H9 (cell line): Measurements from ENCODE around the gene SIGLEC12. TPM values are rescaled to one million over a fixed set of nuclear protein-coding genes. Genes with fewer than 3 reads are reported as not detected.

Experiments
- DNase-seq: peaks from one replicate; pipeline ENCODE4 v3.0.0-alpha.2; 2017
- H2AFZ ChIP-seq: one replicate; pipeline ENCODE4 v1.6.1; 2013; ENCODE audit warnings: mild to moderate bottlenecking, low read length, control low read depth, moderate library complexity
- H2AK5ac ChIP-seq: 2 replicates; pipeline ENCODE4 v1.6.1; 2013; ENCODE audit warnings: low read length, control low read depth, mixed read lengths; ENCODE audit not compliant: insufficient read length
- H2BK120ac ChIP-seq: one replicate; pipeline ENCODE4 v1.6.1; 2013; ENCODE audit warnings: low read depth, mild to moderate bottlenecking, low read length, control low read depth, inconsistent platforms; ENCODE audit not compliant: poor library complexity, severe bottlenecking
- H2BK12ac ChIP-seq: 2 replicates; pipeline ENCODE4 v1.6.1; 2013; ENCODE audit warnings: low read length, control low read depth, mixed read lengths, low read depth; ENCODE audit not compliant: insufficient read length
- H2BK15ac ChIP-seq: 2 replicates; pipeline ENCODE4 v1.6.1; 2013; ENCODE audit warnings: low read depth, low read length, control low read depth
- H2BK20ac ChIP-seq: one replicate; pipeline ENCODE4 v1.6.1; 2013; ENCODE audit warnings: low read depth, mild to moderate bottlenecking, low read length, control low read depth, inconsistent platforms; ENCODE audit not compliant: poor library complexity, severe bottlenecking
- H2BK5ac ChIP-seq: 2 replicates; pipeline ENCODE4 v1.6.1; 2013; ENCODE audit warnings: low read length, control low read depth, mixed read lengths; ENCODE audit not compliant: insufficient read length
- H3K14ac ChIP-seq: 2 replicates; pipeline ENCODE4 v1.6.1; 2013; ENCODE audit warnings: low read length, control low read depth; ENCODE audit not compliant: insufficient read depth
- H3K18ac ChIP-seq: 2 replicates; pipeline ENCODE4 v1.6.1; 2013; ENCODE audit warnings: low read depth, mild to moderate bottlenecking, mixed read lengths, low read length, control low read depth; ENCODE audit not compliant: insufficient read length
- H3K23ac ChIP-seq: 2 replicates; pipeline ENCODE4 v1.6.1; 2013; ENCODE audit warnings: low read length, control low read depth, mixed read lengths, low read depth; ENCODE audit not compliant: insufficient read length
- H3K23me2 ChIP-seq: 2 replicates; pipeline ENCODE4 v1.6.1; 2013; ENCODE audit warnings: low read depth, mild to moderate bottlenecking, mixed read lengths, low read length, control low read depth; ENCODE audit not compliant: insufficient read length, poor library complexity, severe bottlenecking
- H3K27ac ChIP-seq: 2 replicates; pipeline ENCODE4 v1.5.1; 2013; ENCODE audit warnings: low read length, control low read depth, mixed read lengths, low read depth; ENCODE audit not compliant: insufficient read length
- H3K27me3 ChIP-seq: 2 replicates; pipeline ENCODE4 v1.6.1; 2013; ENCODE audit warnings: low read length, control low read depth, inconsistent platforms; ENCODE audit not compliant: insufficient read depth
- H3K4ac ChIP-seq: 2 replicates; pipeline ENCODE4 v1.6.1; 2013; ENCODE audit warnings: low read depth, mild to moderate bottlenecking, control low read depth, inconsistent platforms, low read length, moderate library complexity
- H3K4me1 ChIP-seq: 2 replicates; pipeline ENCODE4 v1.6.1; 2013; ENCODE audit warnings: low read length, control low read depth, inconsistent platforms; ENCODE audit not compliant: insufficient read depth
- H3K4me2 ChIP-seq: 2 replicates; pipeline ENCODE4 v1.6.1; 2013; ENCODE audit warnings: low read length, control low read depth, mixed read lengths; ENCODE audit not compliant: insufficient read length, insufficient read depth
- H3K56ac ChIP-seq: 2 replicates; pipeline ENCODE4 v1.6.1; 2013; ENCODE audit warnings: low read depth, mild to moderate bottlenecking, mixed read lengths, low read length, control low read depth; ENCODE audit not compliant: insufficient read length
- H3K79me1 ChIP-seq: 2 replicates; pipeline ENCODE4 v1.6.1; 2013; ENCODE audit warnings: low read depth, mild to moderate bottlenecking, moderate library complexity, low read length, control low read depth, inconsistent platforms; ENCODE audit not compliant: insufficient read depth, poor library complexity, severe bottlenecking
- H3K79me2 ChIP-seq: 2 replicates; pipeline ENCODE4 v1.6.1; 2013; ENCODE audit warnings: low read length, control low read depth, inconsistent platforms; ENCODE audit not compliant: insufficient read depth
- H3K9ac ChIP-seq: 2 replicates; pipeline ENCODE4 v1.6.1; 2013; ENCODE audit warnings: low read length, control low read depth, mixed read lengths; ENCODE audit not compliant: insufficient read length; ENCODE audit errors: extremely low read depth
- H3K9me3 ChIP-seq: one replicate; pipeline ENCODE4 v1.6.1; 2013; ENCODE audit warnings: low read depth, low read length, inconsistent platforms; ENCODE audit not compliant: control insufficient read depth
- H3T11ph ChIP-seq: one replicate; pipeline ENCODE4 v1.6.1; 2013; ENCODE audit warnings: mild to moderate bottlenecking, low read length, control low read depth, inconsistent platforms
- H4K20me1 ChIP-seq: one replicate; pipeline ENCODE4 v1.6.1; 2013; ENCODE audit not compliant: control insufficient read depth, insufficient read length, insufficient read depth
- H4K5ac ChIP-seq: 2 replicates; pipeline ENCODE4 v1.6.1; 2013; ENCODE audit warnings: low read depth, mild to moderate bottlenecking, mixed read lengths, low read length, control low read depth; ENCODE audit not compliant: insufficient read length
- H4K8ac ChIP-seq: replicated peaks from 2 replicates; pipeline ENCODE4 v1.6.1; 2013; ENCODE audit warnings: low read length, control low read depth, mixed read lengths, low read depth; ENCODE audit not compliant: insufficient read length
- H4K91ac ChIP-seq: 2 replicates; pipeline ENCODE4 v1.6.1; 2013; ENCODE audit warnings: low read depth, mild to moderate bottlenecking, moderate library complexity, mixed read lengths, low read length, control low read depth; ENCODE audit not compliant: insufficient read length
- H3K27ac Mint-ChIP-seq, 3 experiments: 2 replicates in 2 of 3; 3 replicates in 1 of 3; pipeline ENCODE4 v1.8.0; 2020 to 2021; ENCODE audit warnings: mixed read lengths in 3 of 3, mild to moderate bottlenecking in 1 of 3, moderate library complexity in 1 of 3
- H3K27me3 Mint-ChIP-seq: 2 replicates; pipeline ENCODE4 v1.8.0; 2021; ENCODE audit warnings: low read depth, mild to moderate bottlenecking, moderate library complexity, mixed read lengths
- H3K36me3 Mint-ChIP-seq, 3 experiments: 2 replicates in 2 of 3; 3 replicates in 1 of 3; pipeline ENCODE4 v1.8.0; 2020 to 2021; ENCODE audit warnings: low read depth in 3 of 3, mixed read lengths in 3 of 3; ENCODE audit not compliant: insufficient read depth in 1 of 3
- H3K4me1 Mint-ChIP-seq, 2 experiments: 2 replicates each; pipeline ENCODE4 v1.8.0; 2020; ENCODE audit warnings: mixed read lengths in 2 of 2
- H3K4me3 Mint-ChIP-seq, 2 experiments: 2 replicates in 1 of 2; 3 replicates in 1 of 2; pipeline ENCODE4 v1.8.0; 2020 to 2021; ENCODE audit warnings: mild to moderate bottlenecking in 2 of 2, mixed read lengths in 2 of 2, moderate library complexity in 1 of 2
- H3K9me3 Mint-ChIP-seq, 2 experiments: 2 replicates in 1 of 2; 3 replicates in 1 of 2; pipeline ENCODE4 v1.8.0; 2020; ENCODE audit warnings: mild to moderate bottlenecking in 2 of 2, mixed read lengths in 2 of 2, moderate library complexity in 1 of 2
- WGBS: extraction: QIAGEN DNeasy Blood & Tissue Kit; methylation state at CpG from one replicate; pipeline ENCODE4 v1.1.7; 2013; ENCODE audit warnings: missing lambda C conversion rate, low lambda C conversion rate, mixed read lengths; ENCODE audit not compliant: insufficient read length; ENCODE audit errors: extremely low coverage; 5-methylcytosine and 5-hydroxymethylcytosine counted together
- total RNA-seq: library from RNA; stranded (reverse); gene quantifications from 2 replicates; pipeline ENCODE4 v1.2.1, GENCODE V29; 2021
- TF ChIP-seq, protein P1 (sequence below): fragments of 200-600 bp; sonication (generic); conservative IDR thresholded peaks from 3 replicates; pipeline ENCODE4 v1.8.0; 2021; ENCODE audit warnings: antibody characterized with exemption, mild to moderate bottlenecking

SIGLEC12 gene
- total RNA-seq, 1 experiment from 2014 or later = not detected

DNA sequence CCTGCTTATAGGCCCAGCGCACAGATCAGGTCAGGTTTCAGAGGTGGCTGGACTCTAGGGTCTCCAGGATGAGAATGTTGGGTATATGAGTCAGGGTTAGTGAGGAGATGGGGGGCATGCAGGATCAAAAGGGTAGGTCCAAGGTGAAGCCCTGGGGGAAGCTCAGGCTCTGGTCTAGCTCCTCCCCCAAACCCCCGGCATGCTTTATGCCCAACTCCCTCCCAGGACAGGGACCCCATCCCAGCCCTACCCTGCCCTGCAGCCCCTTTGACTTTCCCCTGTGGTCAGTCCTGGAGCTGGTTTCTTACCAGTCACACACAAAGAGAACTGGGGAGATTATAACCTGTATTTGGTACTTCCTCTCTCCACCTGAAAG is 33.1 kb downstream of the SIGLEC12 start:
- no CpG with 5 or more reads among the region's 2 CpGs for WGBS

More for the DNA sequence above, 33.1 kb downstream of the SIGLEC12 start:
- Histone ChIP-seq H3K9ac (no peak overlapping the region), H3K23me2 (no peaks in the 10 kb centered on the region), H4K8ac (no peak overlapping the region), H2BK20ac (no peak overlapping the region), H3K4me2 (no peak overlapping the region), H2BK12ac (no peak overlapping the region), H3K4me1 (no peaks in the 10 kb centered on the region), H3K23ac (no peak overlapping the region), H3K56ac (no peak overlapping the region), H4K5ac (no peak overlapping the region), H4K91ac (no peak overlapping the region), H3K14ac (no peak overlapping the region), H2AFZ (no peak overlapping the region), H3K27ac (no peak overlapping the region), H3K27me3 (no peaks in the 10 kb centered on the region), H3T11ph (no peak overlapping the region), H3K18ac (no peak overlapping the region), H2BK120ac (no peak overlapping the region), H2AK5ac (no peak overlapping the region), H4K20me1 (no peaks in the 10 kb centered on the region), H3K79me2 (no peaks in the 10 kb centered on the region), H3K4ac (no peak overlapping the region), H2BK15ac (no peak overlapping the region), H3K79me1 (no peaks in the 10 kb centered on the region), H3K9me3 (no peaks in the 10 kb centered on the region), H2BK5ac (no peak overlapping the region)
- H3K9me3 Mint-ChIP-seq = peaks cover 0 to 81% of the 10 kb centered on the region in 2 experiments; a peak in 2 of 5 replicates
- H3K27ac Mint-ChIP-seq = no peak overlapping the region; a peak in 1 of 7 replicates
- no peaks in the 10 kb centered on the region for H3K36me3 Mint-ChIP-seq
- TF ChIP-seq, protein P1, sequence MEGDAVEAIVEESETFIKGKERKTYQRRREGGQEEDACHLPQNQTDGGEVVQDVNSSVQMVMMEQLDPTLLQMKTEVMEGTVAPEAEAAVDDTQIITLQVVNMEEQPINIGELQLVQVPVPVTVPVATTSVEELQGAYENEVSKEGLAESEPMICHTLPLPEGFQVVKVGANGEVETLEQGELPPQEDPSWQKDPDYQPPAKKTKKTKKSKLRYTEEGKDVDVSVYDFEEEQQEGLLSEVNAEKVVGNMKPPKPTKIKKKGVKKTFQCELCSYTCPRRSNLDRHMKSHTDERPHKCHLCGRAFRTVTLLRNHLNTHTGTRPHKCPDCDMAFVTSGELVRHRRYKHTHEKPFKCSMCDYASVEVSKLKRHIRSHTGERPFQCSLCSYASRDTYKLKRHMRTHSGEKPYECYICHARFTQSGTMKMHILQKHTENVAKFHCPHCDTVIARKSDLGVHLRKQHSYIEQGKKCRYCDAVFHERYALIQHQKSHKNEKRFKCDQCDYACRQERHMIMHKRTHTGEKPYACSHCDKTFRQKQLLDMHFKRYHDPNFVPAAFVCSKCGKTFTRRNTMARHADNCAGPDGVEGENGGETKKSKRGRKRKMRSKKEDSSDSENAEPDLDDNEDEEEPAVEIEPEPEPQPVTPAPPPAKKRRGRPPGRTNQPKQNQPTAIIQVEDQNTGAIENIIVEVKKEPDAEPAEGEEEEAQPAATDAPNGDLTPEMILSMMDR = no peak
- no peak for DNase-seq
- H3K27me3 Mint-ChIP-seq = peaks cover 61% of the 10 kb centered on the region
- H3K4me3 Mint-ChIP-seq = no peak overlapping the region
- peaks cover 0 to 3% of the 10 kb centered on the region in 2 experiments; a peak in 1 of 4 replicates for H3K4me1 Mint-ChIP-seq
